HG02884 (cell line): ENCODE data around the gene P2RX2.

Source experiments
- ATAC-seq: cut with Tn5 transposase; IDR thresholded peaks from one replicate; pipeline ENCODE4 v1.9.1; 2021; ENCODE audit warnings: mild to moderate bottlenecking, moderate library complexity; ENCODE audit not compliant: unreplicated experiment

Gene P2RX2

GRCh38 chr12:132660052-132660451, 41.5 kb downstream of the P2RX2 start:
- no peak for ATAC-seq

- ATAC-seq: no peak
Measured at GRCh38 chr12:132660996-132661395, 42.4 kb downstream of the P2RX2 start.

- no peak for ATAC-seq
Measured at GRCh38 chr12:132661972-132662371, 43.4 kb downstream of the P2RX2 start.

- no peak for ATAC-seq
Measured at GRCh38 chr12:132662901-132663755, 44.6 kb downstream of the P2RX2 start.

- no peak for ATAC-seq
Measured at GRCh38 chr12:132664206-132665148, 45.9 kb downstream of the P2RX2 start.

GRCh38 chr12:132665149-132665491, 46.5 kb downstream of the P2RX2 start:
- ATAC-seq: no peak

- ATAC-seq: no peak
Measured at GRCh38 chr12:132665794-132666193, 47.2 kb downstream of the P2RX2 start.

GRCh38 chr12:132668191-132669088, 49.9 kb downstream of the P2RX2 start:
- no peak for ATAC-seq

- no peak for ATAC-seq
Measured at GRCh38 chr12:132669166-132669879, 50.7 kb downstream of the P2RX2 start.
